ENCODE results near the gene BRI3.

DNA sequence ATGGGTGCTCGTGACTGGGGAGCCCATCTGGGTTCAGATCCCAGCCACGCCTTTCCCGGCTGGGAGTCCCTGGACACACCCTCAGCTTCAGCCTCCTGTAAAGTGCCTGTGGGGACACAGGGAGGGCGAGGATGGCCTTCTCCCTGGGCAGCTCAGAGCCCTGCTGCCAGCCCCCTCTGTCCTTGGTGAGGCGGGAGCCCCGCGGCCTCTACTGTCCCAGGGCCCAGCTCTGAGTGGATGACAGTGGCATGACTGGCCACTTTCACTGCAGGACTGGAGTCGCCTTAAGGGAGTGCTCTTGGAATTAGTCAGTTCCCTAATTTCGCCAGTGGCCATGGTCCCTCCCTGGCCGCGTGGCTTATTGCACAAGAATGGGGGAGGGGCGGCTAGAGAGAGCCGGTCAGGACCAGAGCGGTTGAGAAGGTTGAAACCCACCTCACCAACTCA, 4.6 kb downstream of the BRI3 start:
- TF ChIP-seq POLR2AphosphoS5 (IDR thresholded peaks at IDR 0.05; ENCODE audit: low read depth, low read length) (no peak), TAF1 (IDR thresholded peaks at IDR 0.05; ENCODE audit: low read depth, low read length) (no peak), POLR2A (IDR thresholded peaks at IDR 0.05; ENCODE audit: low read depth, low read length) (no peak), SPI1 (IDR thresholded peaks at IDR 0.05; ENCODE audit: low read depth, low read length) (no peak)

All from GM12891 (cell line).